Transverse colon (tissue), 4 donors: Measurements from ENCODE around the gene CAMKK1. TPM values are rescaled to one million over a fixed set of nuclear protein-coding genes. Genes with fewer than 3 reads are reported as not detected.

Source experiments
- DNase-seq: peaks from one replicate; pipeline ENCODE4 v3.0.0-alpha.2; 2019
- H3K27ac ChIP-seq, 4 donors: fragments of 200-600 bp; sonication (generic); 2 replicates each; pipeline ENCODE4 v1.5.1; 2016 to 2018; ENCODE audit warnings: inconsistent platforms in 4 of 4
- H3K27me3 ChIP-seq: fragments of 200-600 bp; sonication (generic); 2 replicates; pipeline ENCODE4 v1.5.1; 2017; ENCODE audit warnings: inconsistent platforms
- H3K36me3 ChIP-seq, 4 donors: fragments of 200-600 bp; sonication (generic); 2 replicates each; pipeline ENCODE4 v1.5.1; 2017 to 2019; ENCODE audit warnings: inconsistent platforms in 4 of 4
- H3K4me1 ChIP-seq, 4 donors: fragments of 200-600 bp; sonication (generic); 2 replicates each; pipeline ENCODE4 v1.5.1; 2017 to 2020; ENCODE audit warnings: inconsistent platforms in 4 of 4
- H3K4me3 ChIP-seq, 4 donors: fragments of 200-600 bp; sonication (generic); 1 replicate in 1 of 4; 2 replicates in 3 of 4; pipeline versions ENCODE4 v1.5.1 to v1.6.1; 2017 to 2019; ENCODE audit warnings: inconsistent platforms in 4 of 4
- H3K9me3 ChIP-seq, 2 donors: fragments of 200-600 bp; sonication (generic); 2 replicates each; pipeline ENCODE4 v1.5.1; 2017 to 2019; ENCODE audit warnings: inconsistent platforms in 2 of 2
- EP300 ChIP-seq: sonication (generic); formaldehyde crosslinking; IDR thresholded peaks from one replicate; pipeline ENCODE4 v1.6.1; 2017; ENCODE audit warnings: antibody characterized with exemption, low read depth
- POLR2A ChIP-seq: fragments of 450-650 bp; IDR thresholded peaks from one replicate; pipeline ENCODE4 v1.6.1; 2016; ENCODE audit warnings: antibody characterized with exemption, mild to moderate bottlenecking, moderate library complexity
- POLR2AphosphoS5 ChIP-seq, 3 donors: sonication (generic); formaldehyde crosslinking; IDR thresholded peaks; one replicate each; pipeline ENCODE4 v1.6.1; 2016; ENCODE audit warnings: antibody characterized with exemption in 3 of 3
- WGBS, 2 donors: methylation state at CpG; one replicate each; pipeline ENCODE4 v1.1.5; 2018; ENCODE audit warnings: low coverage in 1 of 2; 5-methylcytosine and 5-hydroxymethylcytosine counted together
- in situ Hi-C, 4 donors: fragments of 200-750 bp; cut with MboI; loops; one replicate each; pipeline versions ENCODE4 v1.15.0 to v1.15.1; 2017; ENCODE audit warnings: low sequenced_read_pairs in 3 of 4, low pct_ligation_motif_present in 1 of 4, low pct_unique_long_range_greater_than_20kb in 1 of 4
- intact Hi-C: fragments of 100-400 bp; cut with DNase I; formaldehyde crosslinking; loops from one replicate; pipeline ENCODE4 v1.15.1; 2023; ENCODE audit warnings: low total_unique reads
- total RNA-seq, 4 donors: library from RNA; depleted of rRNA; stranded (reverse); fragments of >200 nt; gene quantifications; one replicate each; pipeline ENCODE4 v1.1.0, GENCODE V29; 2016
- TF ChIP-seq, protein P1 (sequence below), 5 experiments: fragments of 200-600 bp in 3 of 5; fragments of 450-650 bp in 2 of 5; sonication (generic) in 3 of 5; IDR thresholded peaks; 1 replicate in 2 of 5; 2 replicates in 3 of 5; pipeline ENCODE4 v1.5.1; 2016 to 2017; ENCODE audit warnings: antibody characterized with exemption in 5 of 5, inconsistent platforms in 3 of 5, mild to moderate bottlenecking in 2 of 5, moderate library complexity in 1 of 5

CAMKK1 gene
- total RNA-seq, 4 donors from 2014 or later, result 2.9 to 31.0 (median 5.0) TPM

DNA sequence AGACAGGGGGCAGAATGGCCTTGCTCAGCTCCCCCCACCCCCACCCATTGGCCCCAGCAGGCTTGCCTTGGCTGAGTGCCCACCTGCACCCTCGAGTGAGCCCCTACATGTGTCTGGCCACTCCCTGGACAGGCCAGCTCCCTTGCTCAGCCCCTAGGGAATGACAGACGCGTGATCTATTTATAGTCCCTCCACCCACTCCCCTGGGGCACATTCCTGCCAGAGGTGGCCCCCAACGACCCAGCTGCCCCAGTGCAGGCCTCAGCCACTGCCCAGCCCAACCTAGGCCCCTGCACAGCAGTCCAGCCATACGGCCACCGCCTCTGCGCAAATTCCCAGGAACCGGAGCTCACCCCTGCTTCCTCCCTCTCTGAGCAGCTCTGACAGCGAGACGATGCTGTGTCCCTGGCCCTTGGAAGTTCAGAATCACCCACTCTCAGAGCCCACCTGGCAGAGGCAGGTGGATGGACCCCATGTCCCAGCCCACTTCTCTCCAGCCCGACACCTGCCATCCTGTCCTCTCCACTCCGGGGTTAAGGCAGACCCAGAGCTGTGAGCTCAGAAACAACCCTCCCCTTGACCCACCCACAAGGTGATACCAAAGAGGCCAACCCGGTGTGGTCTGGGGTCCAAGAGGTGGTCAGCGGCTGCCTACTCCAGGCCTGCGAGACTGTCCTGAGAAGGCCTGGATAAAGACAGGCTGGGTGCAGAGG is 34.9 kb upstream of the CAMKK1 start:
- intact Hi-C loops (no loop called here), in situ Hi-C loops (no loop called here)
- Histone ChIP-seq H3K4me1 (peaks cover 0 to 3% (median 0%) of the 10 kb centered on the region in 4 donors), H3K9me3 (no peaks in the 10 kb centered on the region), H3K36me3 (no peaks in the 10 kb centered on the region), H3K4me3 (no peak overlapping the region), H3K27me3 (no peaks in the 10 kb centered on the region), H3K27ac (no peak overlapping the region)
- 88% methylated on average over 14 of the region's 15 CpGs; no CpG with 5 or more reads in 1 of the 2 donors for WGBS, 2 donors
- TF ChIP-seq EP300 (no peak), POLR2A (no peak)
- DNase-seq, result no peak

DNA sequence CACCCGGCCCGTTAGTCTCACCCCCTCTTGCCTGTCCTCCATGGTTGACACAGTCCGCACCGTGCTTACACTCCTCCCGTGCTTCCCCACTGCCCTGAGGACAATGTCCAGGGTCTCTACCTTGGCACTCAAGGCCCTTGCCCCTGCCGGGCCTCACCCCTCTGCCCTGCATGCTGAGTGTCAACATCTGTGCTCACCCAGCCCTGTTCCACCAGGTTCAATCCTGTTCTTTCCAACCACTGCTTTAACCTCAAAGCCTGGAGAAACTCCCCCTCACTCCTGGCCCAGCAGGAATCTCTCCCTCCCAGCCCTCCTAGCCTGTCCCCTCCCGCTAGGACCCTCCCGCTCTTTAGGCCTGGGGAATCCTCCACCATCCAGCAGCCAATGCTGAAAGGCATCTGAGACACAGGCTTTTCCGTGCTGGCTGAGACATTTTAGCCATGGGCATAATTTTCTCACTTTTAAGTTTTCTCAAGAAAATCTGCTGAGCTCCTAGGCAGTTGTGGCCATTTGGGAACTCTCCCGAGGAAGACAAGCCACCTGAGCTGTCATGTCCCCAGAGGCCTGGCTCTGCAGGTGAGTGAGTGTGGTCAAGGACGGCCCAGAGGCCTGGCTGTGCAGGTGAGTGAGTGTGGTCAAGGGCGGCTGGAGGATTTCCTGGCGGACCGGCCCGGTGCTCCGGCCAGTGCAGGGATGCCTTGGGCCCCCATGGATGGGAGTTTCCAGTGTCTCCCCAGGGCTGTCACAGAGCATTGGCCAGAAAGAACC is 34.2 kb upstream of the CAMKK1 start:
- intact Hi-C loops, result no loop called here
- WGBS, 2 donors, result 82 to 100% methylated on average over 2 to 14 of the region's 16 CpGs
- Histone ChIP-seq H3K4me3 (no peak overlapping the region), H3K4me1 (peaks cover 0 to 3% (median 0%) of the 10 kb centered on the region in 4 donors), H3K27me3 (no peaks in the 10 kb centered on the region), H3K27ac (no peak overlapping the region), H3K9me3 (no peaks in the 10 kb centered on the region), H3K36me3 (no peaks in the 10 kb centered on the region)
- no peak for DNase-seq
- in situ Hi-C loops, result no loop called here
- TF ChIP-seq, protein P1, sequence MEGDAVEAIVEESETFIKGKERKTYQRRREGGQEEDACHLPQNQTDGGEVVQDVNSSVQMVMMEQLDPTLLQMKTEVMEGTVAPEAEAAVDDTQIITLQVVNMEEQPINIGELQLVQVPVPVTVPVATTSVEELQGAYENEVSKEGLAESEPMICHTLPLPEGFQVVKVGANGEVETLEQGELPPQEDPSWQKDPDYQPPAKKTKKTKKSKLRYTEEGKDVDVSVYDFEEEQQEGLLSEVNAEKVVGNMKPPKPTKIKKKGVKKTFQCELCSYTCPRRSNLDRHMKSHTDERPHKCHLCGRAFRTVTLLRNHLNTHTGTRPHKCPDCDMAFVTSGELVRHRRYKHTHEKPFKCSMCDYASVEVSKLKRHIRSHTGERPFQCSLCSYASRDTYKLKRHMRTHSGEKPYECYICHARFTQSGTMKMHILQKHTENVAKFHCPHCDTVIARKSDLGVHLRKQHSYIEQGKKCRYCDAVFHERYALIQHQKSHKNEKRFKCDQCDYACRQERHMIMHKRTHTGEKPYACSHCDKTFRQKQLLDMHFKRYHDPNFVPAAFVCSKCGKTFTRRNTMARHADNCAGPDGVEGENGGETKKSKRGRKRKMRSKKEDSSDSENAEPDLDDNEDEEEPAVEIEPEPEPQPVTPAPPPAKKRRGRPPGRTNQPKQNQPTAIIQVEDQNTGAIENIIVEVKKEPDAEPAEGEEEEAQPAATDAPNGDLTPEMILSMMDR (IDR thresholded peaks at IDR 0.05), result no peak
- TF ChIP-seq POLR2AphosphoS5 (IDR thresholded peaks at IDR 0.05) (no peak), POLR2A (no peak), EP300 (no peak)

DNA sequence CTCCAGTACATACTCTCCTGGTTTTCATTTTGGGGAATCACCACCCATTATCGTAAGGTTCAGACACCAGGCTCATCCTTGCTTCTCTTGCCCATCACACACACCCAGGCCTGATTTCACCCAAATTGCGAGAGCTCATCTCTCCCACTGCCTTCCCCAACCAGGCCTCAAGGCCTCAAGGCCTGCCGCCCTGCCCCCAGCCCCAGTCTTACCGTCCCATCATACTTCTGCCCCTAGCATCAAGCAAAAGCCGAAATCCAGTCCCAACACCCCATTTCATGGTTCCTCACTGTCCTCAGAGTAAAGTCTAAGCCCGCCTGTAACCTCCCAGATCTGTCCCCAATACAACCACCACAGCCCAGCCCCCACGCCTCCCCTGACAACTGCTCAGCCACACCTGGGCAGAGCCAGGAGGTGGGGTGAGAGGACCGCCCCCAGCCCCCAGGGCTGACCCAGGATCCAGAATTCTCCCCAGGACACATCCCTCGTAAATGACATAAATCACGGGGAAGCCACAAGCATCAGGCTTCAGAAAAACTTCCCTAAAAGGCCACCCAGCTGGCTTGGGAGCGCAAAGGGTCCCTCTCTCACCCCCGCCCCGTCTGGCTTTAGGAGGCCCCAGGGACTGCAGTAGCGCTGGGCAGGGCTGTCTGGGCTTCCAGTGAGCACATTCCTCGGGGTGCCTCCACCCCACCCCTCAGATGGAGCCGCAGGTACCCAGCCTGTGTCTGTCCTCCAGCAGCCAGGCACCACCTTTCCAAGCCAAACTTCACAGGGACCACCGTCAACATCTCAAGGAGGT is 33.0 kb upstream of the CAMKK1 start:
- H3K9me3 ChIP-seq, result no peaks in the 10 kb centered on the region
- H3K27me3 ChIP-seq, result no peaks in the 10 kb centered on the region
- in situ Hi-C loops, result no loop called here
- intact Hi-C loops, result no loop called here
- H3K36me3 ChIP-seq, result no peaks in the 10 kb centered on the region
- no peak for DNase-seq
- peaks cover 0 to 3% (median 0%) of the 10 kb centered on the region in 4 donors for H3K4me1 ChIP-seq
- H3K27ac ChIP-seq, result peak overlapping the region in 3 of 4 donors; percentile 55 to 63 (median 61)
- 85% methylated on average over 16 of the region's 17 CpGs; no CpG with 5 or more reads in 1 of the 2 donors for WGBS, 2 donors
- no peak for TF ChIP-seq EP300
- TF ChIP-seq POLR2AphosphoS5 (IDR thresholded peaks at IDR 0.05), result no peak
- TF ChIP-seq, protein P1 (IDR thresholded peaks at IDR 0.05), result no peak
- TF ChIP-seq POLR2A, result no peak
- no peak overlapping the region for H3K4me3 ChIP-seq

DNA sequence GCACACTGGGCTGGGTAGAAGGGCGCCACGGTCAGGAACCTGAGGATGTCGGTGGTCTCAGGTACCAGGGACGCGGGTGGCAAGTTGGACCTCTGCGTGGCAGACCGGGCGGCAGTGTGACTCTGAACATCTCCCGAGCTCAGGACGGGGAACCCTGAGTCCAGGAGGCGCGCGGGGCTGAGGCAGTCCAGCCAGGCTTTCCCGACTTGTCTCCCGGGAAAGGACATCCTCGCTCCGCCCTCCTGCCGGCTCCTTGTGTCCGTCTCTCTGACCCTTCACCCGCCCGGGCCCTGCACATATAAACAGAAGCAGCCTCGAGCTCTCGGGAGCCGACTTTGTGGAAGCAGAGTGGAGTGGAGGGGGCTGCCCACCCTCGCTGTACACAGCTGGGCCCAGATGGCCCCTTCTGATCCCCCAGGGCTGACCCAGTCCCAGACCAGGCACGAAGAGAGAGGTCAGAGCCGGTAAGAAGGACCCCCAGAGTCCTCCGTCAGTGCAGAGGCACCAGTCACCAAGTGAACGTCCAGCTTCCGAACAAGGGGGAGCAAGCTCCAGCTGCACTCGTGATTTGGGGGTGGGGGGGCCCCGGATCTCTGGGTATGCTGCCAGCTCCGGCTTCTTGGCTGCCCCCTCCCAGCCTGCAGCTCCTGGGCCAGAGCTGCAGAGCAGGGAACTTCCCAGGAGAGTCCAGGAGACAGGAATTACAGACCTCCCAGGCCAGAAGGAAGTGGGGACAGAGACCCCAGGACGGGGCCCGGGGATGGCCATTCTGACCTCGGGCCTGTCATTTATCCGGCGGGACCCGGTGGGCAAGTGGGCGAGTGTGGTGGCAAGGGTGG is 31.9 kb upstream of the CAMKK1 start:
- TF ChIP-seq POLR2AphosphoS5 (IDR thresholded peaks at IDR 0.05), result no peak
- H3K27ac ChIP-seq, result peak overlapping the region; percentile 33 to 63 (median 58)
- no peaks in the 10 kb centered on the region for H3K9me3 ChIP-seq
- peaks cover 0 to 3% (median 0%) of the 10 kb centered on the region in 4 donors for H3K4me1 ChIP-seq
- intact Hi-C loops (no loop called here), in situ Hi-C loops (no loop called here)
- H3K27me3 ChIP-seq, result no peaks in the 10 kb centered on the region
- peak; percentile 35 for DNase-seq
- no peaks in the 10 kb centered on the region for H3K36me3 ChIP-seq
- no peak overlapping the region for H3K4me3 ChIP-seq
- 76% methylated on average over 40 of the region's 40 CpGs; no CpG with 5 or more reads in 1 of the 2 donors for WGBS, 2 donors
